RWPE1 (cell line): ENCODE measurements around the gene MCOLN1.
A peak's percentile ranks its signal among the peaks of the same experiment; 100 is the strongest.

Experiments
- CTCF ChIA-PET: fragments of 350-600 bp; sonication (Branson Sonifier 250); formaldehyde crosslinking; extraction: SDS; loops from one replicate; lab custom pipeline; 2021; lab: Yijun Ruan, JAX
- POLR2A ChIA-PET: fragments of 400-600 bp; formaldehyde crosslinking; extraction: SDS; loops from one replicate; lab custom pipeline; 2020; ENCODE audit warnings: antibody characterized with exemption; ENCODE audit not compliant: low non-redundant PET; lab: Yijun Ruan, JAX
- DNase-seq: peaks from one replicate; pipeline ENCODE4 v3.0.0; 2012; ENCODE audit warnings: low spot score
- H3K27ac ChIP-seq: fragments of 450-650 bp; 2 replicates; pipeline ENCODE4 v1.5.1; 2017
- TF ChIP-seq, protein P1 (sequence below): fragments of 450-650 bp; conservative IDR thresholded peaks from 2 replicates; pipeline ENCODE4 v1.5.1; 2017; ENCODE audit warnings: low read depth, mild to moderate bottlenecking

Gene MCOLN1

DNA sequence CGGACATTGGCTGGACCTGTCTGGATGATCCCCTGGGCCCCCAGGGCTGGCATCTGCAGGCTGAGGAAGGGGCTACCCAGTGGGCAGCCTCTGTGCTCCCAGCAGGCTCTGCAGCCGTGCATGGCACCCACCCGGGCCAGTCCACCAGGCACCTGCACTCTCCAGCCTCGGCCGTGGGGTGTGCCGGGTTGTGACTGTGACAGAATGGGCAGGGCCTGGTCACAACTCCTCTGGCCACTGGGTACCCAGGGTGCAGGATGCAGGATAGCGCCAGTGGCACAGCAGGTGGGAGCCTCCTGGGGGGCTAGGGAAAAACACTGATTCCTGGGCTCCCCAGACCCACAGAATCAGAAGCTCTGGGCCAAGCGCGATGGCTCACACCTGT is 43.6 kb upstream of the MCOLN1 start:
- no peak for DNase-seq
- CTCF ChIA-PET: no interaction called here
- POLR2A ChIA-PET: no interaction called here
- H3K27ac ChIP-seq: peak overlapping the region; percentile 64
- TF ChIP-seq, protein P1, sequence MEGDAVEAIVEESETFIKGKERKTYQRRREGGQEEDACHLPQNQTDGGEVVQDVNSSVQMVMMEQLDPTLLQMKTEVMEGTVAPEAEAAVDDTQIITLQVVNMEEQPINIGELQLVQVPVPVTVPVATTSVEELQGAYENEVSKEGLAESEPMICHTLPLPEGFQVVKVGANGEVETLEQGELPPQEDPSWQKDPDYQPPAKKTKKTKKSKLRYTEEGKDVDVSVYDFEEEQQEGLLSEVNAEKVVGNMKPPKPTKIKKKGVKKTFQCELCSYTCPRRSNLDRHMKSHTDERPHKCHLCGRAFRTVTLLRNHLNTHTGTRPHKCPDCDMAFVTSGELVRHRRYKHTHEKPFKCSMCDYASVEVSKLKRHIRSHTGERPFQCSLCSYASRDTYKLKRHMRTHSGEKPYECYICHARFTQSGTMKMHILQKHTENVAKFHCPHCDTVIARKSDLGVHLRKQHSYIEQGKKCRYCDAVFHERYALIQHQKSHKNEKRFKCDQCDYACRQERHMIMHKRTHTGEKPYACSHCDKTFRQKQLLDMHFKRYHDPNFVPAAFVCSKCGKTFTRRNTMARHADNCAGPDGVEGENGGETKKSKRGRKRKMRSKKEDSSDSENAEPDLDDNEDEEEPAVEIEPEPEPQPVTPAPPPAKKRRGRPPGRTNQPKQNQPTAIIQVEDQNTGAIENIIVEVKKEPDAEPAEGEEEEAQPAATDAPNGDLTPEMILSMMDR: no peak

DNA sequence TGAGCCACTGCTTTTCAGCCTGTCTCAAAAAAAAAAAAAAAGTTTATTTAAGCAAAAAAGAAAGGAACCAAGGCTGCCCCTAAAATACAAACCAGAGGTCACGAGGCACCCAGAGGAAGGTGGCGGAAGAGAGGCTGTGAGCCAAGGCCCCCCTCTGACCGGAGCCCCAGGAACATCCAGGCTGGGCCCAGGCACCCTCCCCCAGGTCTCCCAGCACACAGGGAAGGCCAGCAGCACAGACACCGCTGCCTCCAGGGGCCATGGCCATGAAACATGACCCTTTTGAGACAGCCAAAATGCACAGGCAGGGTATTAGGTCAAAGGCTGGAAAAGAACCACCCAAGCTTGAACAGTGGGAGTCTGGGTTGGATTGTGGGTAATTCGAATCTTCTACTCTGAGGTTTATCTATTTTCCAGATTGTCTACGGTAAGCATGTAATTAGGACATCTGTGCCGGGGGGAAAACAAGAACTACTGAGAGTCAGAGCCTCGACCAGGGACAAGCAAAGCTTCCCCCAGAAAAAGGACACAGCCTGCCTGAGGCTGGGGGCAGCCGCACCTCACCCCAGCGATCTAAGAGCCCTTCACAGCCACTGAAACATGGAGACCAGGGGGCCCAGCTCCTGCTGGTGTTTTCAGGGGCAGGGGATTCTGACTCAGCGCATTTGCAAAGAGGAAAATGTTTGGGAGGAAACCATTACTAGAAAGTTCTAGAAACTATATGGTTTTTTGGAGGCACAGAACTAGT is 42.0 kb upstream of the MCOLN1 start:
- TF ChIP-seq, protein P1: no peak
- CTCF ChIA-PET: interaction anchor here (0.5 kb wide), 1 partner anchor 513 kb away, joined by 3 read pairs; no protein-coding TSS in a partner anchor
- POLR2A ChIA-PET: no interaction called here

DNA sequence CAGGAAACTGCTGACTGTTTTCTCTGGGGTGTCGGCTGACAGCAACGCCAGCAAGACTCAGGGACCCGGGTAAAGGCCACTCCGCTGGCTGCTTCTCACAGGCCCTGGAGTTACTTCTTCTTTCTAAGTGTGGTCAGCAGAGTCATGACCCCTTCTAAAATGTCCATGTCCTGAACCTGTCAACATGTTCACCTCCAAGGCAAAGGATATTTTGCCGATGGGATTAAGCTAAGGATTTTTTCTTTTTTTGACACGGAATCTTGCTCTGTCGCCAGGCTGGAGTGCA is 41.5 kb upstream of the MCOLN1 start:
- no peak for DNase-seq
- CTCF ChIA-PET: no interaction called here
- peak overlapping the region; percentile 64 for H3K27ac ChIP-seq
- POLR2A ChIA-PET: no interaction called here
- TF ChIP-seq, protein P1: no peak

More for the DNA sequence above, 42.0 kb upstream of the MCOLN1 start:
- peak overlapping the region; percentile 64 for H3K27ac ChIP-seq
- DNase-seq: no peak

DNA sequence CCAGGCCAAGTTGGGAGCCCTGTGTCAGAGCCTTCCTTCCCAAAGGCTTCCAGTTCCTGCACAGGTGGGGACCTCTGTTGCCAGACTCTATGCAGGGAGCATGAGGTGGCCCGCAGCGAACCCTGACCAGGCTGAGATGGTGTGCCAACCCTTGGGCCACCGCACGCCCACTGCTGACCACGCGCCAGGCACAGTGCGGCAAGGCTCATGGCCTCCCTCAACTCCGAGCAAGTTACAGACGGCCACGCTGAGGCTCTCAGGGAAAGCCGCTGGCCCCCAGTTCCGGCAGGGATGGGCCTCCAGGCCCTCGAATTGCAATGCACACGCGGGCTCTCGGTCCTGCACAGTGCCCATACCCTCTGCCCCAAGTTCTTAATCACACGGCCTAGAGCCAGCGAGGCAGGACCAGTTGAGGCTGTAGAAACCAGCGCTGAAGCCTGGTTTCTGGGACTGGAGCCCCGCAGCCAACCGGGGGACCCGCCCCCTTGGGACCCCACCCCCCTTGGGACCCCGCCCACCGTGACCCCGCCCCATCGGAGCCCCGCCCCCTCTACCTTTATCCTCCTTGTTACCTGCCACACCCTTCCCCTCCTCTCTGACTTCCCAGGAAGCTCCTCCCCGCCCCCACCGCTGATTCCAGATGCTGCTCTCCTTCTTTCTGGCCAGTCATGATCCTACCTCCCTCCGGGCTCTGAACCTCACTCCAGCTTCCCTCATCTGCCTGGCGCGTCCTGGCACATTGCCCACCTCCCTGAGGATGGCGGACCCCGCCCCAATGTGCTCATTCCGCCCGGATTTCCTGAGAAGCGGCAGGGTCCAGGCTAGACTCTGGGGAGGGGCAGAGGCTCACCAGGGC is 39.6 kb upstream of the MCOLN1 start:
- TF ChIP-seq, protein P1: no peak
- ChIA-PET POLR2A (interaction anchor here (0.6 to 1.0 kb wide), 2 partner anchors 15 to 37 kb away, joined by 3 to 13 read pairs; no protein-coding TSS in a partner anchor), CTCF (no interaction called here)
- peak; percentile 81 for DNase-seq
- H3K27ac ChIP-seq: peak overlapping the region; percentile 74

DNA sequence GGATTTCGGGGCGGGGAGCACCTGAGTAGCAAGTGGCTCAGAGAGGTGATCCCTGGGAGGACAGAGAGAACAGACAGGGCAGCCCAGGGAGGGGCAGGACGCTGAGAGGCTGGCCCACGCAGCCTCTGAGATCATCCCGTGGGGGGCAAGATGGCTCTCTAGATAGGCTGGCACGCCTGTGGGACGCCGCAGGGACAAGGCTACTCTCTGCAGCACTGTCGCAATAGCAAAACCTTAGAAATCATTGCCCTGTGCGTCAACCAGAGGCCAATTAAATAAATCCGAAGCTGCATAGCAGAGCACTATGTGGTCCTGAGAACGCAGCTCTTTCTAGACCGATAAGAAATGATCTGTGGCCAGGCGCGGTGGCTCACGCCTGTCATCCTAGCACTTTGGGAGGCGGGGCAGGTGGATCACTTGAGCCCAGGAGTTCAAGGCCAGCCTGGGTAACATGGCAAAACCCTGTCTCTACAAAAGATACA is 38.7 kb upstream of the MCOLN1 start:
- DNase-seq: no peak
- H3K27ac ChIP-seq: peak overlapping the region; percentile 74
- ChIA-PET CTCF (no interaction called here), POLR2A (no interaction called here)
- TF ChIP-seq, protein P1: no peak

DNA sequence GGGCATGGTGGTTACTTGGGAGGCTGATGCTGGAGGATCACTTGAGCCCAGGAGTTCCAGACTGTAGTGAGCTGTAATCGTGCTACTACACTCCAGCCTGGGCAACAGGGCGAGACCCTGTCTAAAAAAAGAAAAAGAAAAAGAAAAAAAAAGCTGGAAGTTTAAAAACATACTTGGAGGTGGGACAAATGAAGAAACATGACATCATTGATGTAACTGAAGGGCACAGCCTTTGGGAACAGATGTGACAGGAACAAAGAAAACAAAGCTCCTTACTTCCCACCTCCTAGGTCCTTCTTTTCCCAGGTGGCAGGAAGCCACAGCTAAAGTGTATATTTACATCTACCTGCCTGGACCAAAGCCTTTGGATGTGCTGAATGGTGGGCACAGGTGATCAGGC is 35.5 kb upstream of the MCOLN1 start:
- no peak for DNase-seq
- TF ChIP-seq, protein P1: no peak
- POLR2A ChIA-PET: interaction anchor here (0.6 kb wide), 1 partner anchor 11 kb away, joined by 5 read pairs; a partner anchor contains a TSS
- H3K27ac ChIP-seq: no peak overlapping the region
- CTCF ChIA-PET: interaction anchor here (0.7 kb wide), 1 partner anchor 87 kb away, joined by 7 read pairs; no protein-coding TSS in a partner anchor
